ENCODE measurements around the gene APBB2. TPM values are rescaled to one million over a fixed set of nuclear protein-coding genes. Genes with fewer than 3 reads are reported as not detected.

The APBB2 gene
- polyA plus RNA-seq, 3 donors, result 0.15 to 0.33 TPM; not detected in 1

DNA sequence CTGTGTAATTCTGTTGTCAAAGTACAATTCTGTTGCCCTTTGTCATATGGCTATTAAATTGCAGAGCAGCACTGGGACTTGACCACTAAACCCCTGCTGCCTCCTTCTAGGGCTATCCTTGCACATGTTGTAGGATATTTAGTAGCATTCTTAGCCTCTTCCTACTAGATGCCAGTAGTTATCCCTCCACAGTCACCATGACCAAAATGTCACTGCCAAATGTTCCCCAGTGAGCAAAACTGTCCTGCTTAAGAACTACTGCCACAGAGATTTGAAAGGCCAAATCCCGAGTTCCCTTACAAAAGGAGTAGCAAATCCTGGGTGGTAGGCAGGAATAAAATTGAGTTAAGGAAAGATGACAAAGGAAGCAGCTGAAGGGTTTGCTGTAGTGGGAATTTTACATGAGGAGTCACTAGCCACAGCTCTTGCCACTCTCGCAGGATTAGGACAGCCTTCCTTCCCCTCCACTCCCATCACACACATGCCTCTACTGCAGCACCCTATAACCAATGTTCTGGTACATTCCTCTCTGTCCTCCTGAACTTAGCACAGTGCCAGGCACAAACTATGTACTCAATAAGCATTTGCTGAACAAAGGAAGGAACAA lies 8.4 kb downstream of the APBB2 start:
- no CpG with 5 or more reads among the region's 2 CpGs for WGBS (ENCODE audit: insufficient coverage)
- intact Hi-C loops (cut with micrococcal nuclease), result no loop called here
- Histone ChIP-seq H3K9me3 (replicated peaks in 1 of 2; ENCODE audit: control insufficient read depth in 1 of 2, insufficient read depth in 1 of 2, low read length in 2 of 2) (no peaks in the 10 kb centered on the region), H3K4me1 (ENCODE audit: control insufficient read depth in 1 of 2, insufficient read depth in 2 of 2, low read length in 2 of 2) (peaks cover 0 to 4% of the 10 kb centered on the region in 2 donors), H3K27ac (ENCODE audit: low read depth in 1 of 2, low read length in 2 of 2) (no peak overlapping the region), H3K4me2 (replicated peaks; ENCODE audit: extremely low read depth, low read length, poor library complexity, severe bottlenecking) (no peak overlapping the region), H3K36me3 (replicated peaks in 1 of 2; ENCODE audit: control insufficient read depth in 1 of 2, insufficient read depth in 2 of 2, low read length in 2 of 2) (no peaks in the 10 kb centered on the region), H4K20me1 (ENCODE audit: insufficient read depth, low read length) (no peaks in the 10 kb centered on the region), H3K79me2 (ENCODE audit: insufficient read depth, low read length) (no peaks in the 10 kb centered on the region), H3K9ac (ENCODE audit: insufficient read depth, low read length, poor library complexity, severe bottlenecking) (no peak overlapping the region), H3K4me3 (replicated peaks in 1 of 3; ENCODE audit: low read depth in 2 of 3, low read length in 3 of 3) (no peak overlapping the region), H3K27me3 (ENCODE audit: control insufficient read depth in 2 of 2, insufficient read depth in 2 of 2, low read length in 2 of 2) (no peaks in the 10 kb centered on the region), H2AFZ (ENCODE audit: insufficient read depth, low read depth, low read length, poor library complexity, severe bottlenecking) (no peak overlapping the region)
- Mint-ChIP-seq H3K4me3 (no peak overlapping the region), H3K27me3 (ENCODE audit: low read depth in 3 of 3) (peaks cover 3 to 25% (median 4%) of the 10 kb centered on the region in 3 donors), H3K9me3 (no peaks in the 10 kb centered on the region), H3K36me3 (no peaks in the 10 kb centered on the region), H3K4me1 (peaks cover 11% of the 10 kb centered on the region), H3K27ac (peak overlapping the region in 1 of 7 donors; percentile 29)
- no peak for DNase-seq
- TF ChIP-seq, protein P1, sequence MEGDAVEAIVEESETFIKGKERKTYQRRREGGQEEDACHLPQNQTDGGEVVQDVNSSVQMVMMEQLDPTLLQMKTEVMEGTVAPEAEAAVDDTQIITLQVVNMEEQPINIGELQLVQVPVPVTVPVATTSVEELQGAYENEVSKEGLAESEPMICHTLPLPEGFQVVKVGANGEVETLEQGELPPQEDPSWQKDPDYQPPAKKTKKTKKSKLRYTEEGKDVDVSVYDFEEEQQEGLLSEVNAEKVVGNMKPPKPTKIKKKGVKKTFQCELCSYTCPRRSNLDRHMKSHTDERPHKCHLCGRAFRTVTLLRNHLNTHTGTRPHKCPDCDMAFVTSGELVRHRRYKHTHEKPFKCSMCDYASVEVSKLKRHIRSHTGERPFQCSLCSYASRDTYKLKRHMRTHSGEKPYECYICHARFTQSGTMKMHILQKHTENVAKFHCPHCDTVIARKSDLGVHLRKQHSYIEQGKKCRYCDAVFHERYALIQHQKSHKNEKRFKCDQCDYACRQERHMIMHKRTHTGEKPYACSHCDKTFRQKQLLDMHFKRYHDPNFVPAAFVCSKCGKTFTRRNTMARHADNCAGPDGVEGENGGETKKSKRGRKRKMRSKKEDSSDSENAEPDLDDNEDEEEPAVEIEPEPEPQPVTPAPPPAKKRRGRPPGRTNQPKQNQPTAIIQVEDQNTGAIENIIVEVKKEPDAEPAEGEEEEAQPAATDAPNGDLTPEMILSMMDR (IDR thresholded peaks at IDR 0.05), result no peak

DNA sequence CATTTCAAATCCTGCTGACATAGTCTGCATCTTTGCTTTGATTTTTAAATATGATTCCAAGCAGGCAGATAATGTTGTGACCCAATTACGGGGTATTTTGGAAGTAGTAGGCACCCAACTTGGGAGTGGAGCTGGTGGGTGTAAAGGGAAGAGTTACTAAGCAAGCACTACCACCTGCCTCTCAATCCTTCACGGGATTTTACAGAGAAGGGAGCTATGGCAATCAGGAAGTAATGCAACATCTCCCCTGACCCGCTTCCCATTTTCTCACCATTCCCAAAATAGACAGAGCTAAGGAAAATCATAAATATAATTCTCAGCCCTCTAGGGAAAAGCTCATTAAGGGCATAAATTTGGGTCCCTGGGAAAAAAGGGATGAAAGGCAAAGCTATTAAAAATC lies 9.2 kb downstream of the APBB2 start:
- no peak for DNase-seq
- Histone ChIP-seq H3K27ac (ENCODE audit: low read depth in 1 of 2, low read length in 2 of 2) (no peak overlapping the region), H3K36me3 (replicated peaks in 1 of 2; ENCODE audit: control insufficient read depth in 1 of 2, insufficient read depth in 2 of 2, low read length in 2 of 2) (no peaks in the 10 kb centered on the region), H3K4me1 (ENCODE audit: control insufficient read depth in 1 of 2, insufficient read depth in 2 of 2, low read length in 2 of 2) (peaks cover 0 to 4% of the 10 kb centered on the region in 2 donors), H3K4me3 (replicated peaks in 1 of 3; ENCODE audit: low read depth in 2 of 3, low read length in 3 of 3) (no peak overlapping the region), H2AFZ (ENCODE audit: insufficient read depth, low read depth, low read length, poor library complexity, severe bottlenecking) (no peak overlapping the region), H3K4me2 (replicated peaks; ENCODE audit: extremely low read depth, low read length, poor library complexity, severe bottlenecking) (no peak overlapping the region), H3K9ac (ENCODE audit: insufficient read depth, low read length, poor library complexity, severe bottlenecking) (no peak overlapping the region), H3K79me2 (ENCODE audit: insufficient read depth, low read length) (no peaks in the 10 kb centered on the region), H4K20me1 (ENCODE audit: insufficient read depth, low read length) (no peaks in the 10 kb centered on the region), H3K9me3 (replicated peaks in 1 of 2; ENCODE audit: control insufficient read depth in 1 of 2, insufficient read depth in 1 of 2, low read length in 2 of 2) (no peaks in the 10 kb centered on the region), H3K27me3 (ENCODE audit: control insufficient read depth in 2 of 2, insufficient read depth in 2 of 2, low read length in 2 of 2) (no peaks in the 10 kb centered on the region)
- Mint-ChIP-seq H3K36me3 (no peaks in the 10 kb centered on the region), H3K27ac (no peak overlapping the region), H3K27me3 (ENCODE audit: low read depth in 3 of 3) (peaks cover 1 to 20% (median 3%) of the 10 kb centered on the region in 3 donors), H3K4me3 (no peak overlapping the region), H3K4me1 (peaks cover 11% of the 10 kb centered on the region), H3K9me3 (no peaks in the 10 kb centered on the region)
- intact Hi-C loops (cut with micrococcal nuclease), result no loop called here
- no CpG with 5 or more reads among the region's 3 CpGs for WGBS (ENCODE audit: insufficient coverage)
- TF ChIP-seq, protein P1 (IDR thresholded peaks at IDR 0.05), result no peak
